ENCODE measurements around the gene WNT7B. TPM values are rescaled to one million over a fixed set of nuclear protein-coding genes. Genes with fewer than 3 reads are reported as not detected.

The WNT7B gene
- total and polyA plus RNA-seq, 10 of the 15 experiments (the other 5 are each of a cell fraction or from before 2014, with no cell fraction given): 0.12 TPM; not detected in 9

GRCh38 chr22:45994491-45995404, 17.8 kb upstream of the WNT7B start (continued):
- TF ChIP-seq CTCF (IDR thresholded peaks at IDR 0.05 in 2 of 3, conservative IDR thresholded peaks at IDR 0.05 in 1 of 3; ENCODE audit: control insufficient read depth in 2 of 3, extremely low read depth in 1 of 3, insufficient read depth in 1 of 3, low read depth in 3 of 3, low read length in 3 of 3): peak; percentile 97 to 98 (median 97)
- TF ChIP-seq MLLT1 (IDR thresholded peaks at IDR 0.05): no peak

- ChIA-PET CTCF (interaction anchor here (1.3 to 1.4 kb wide), 2 partner anchors 13 to 124 kb away, joined by 10 to 13 read pairs; no protein-coding TSS in a partner anchor), RAD21 (ENCODE audit: unreplicated experiment) (no interaction called here), SMC1A (ENCODE audit: uncharacterized antibody, unreplicated experiment) (interaction anchor here (1.1 kb wide), 1 partner anchor 12 kb away, joined by 6 read pairs; no protein-coding TSS in a partner anchor), POLR2A (no interaction called here)
- Histone ChIP-seq H3K9ac (ENCODE audit: control insufficient read depth, insufficient read depth, low read length) (no peak overlapping the region), H3K27me3 (replicated peaks in 1 of 2; ENCODE audit: control insufficient read depth in 2 of 2, insufficient read depth in 2 of 2, low read length in 1 of 2) (peaks cover 0 to 3% of the 10 kb centered on the region in 2 experiments; a peak in 1 of 4 replicates), H3K4me1 (ENCODE audit: control insufficient read depth, insufficient read depth, low read length) (peaks cover 11% of the 10 kb centered on the region), H3K36me3 (ENCODE audit: control insufficient read depth in 2 of 2, insufficient read depth in 2 of 2, low read length in 1 of 2) (no peaks in the 10 kb centered on the region), H4K20me1 (ENCODE audit: control insufficient read depth, insufficient read depth) (no peaks in the 10 kb centered on the region), H3K27ac (ENCODE audit: control insufficient read depth, insufficient read depth) (no peak overlapping the region), H3K79me2 (ENCODE audit: control insufficient read depth, insufficient read depth, low read length) (no peaks in the 10 kb centered on the region), H3K4me3 (no peak overlapping the region), H2AFZ (ENCODE audit: control insufficient read depth, low read depth, low read length) (no peak overlapping the region), H3K4me2 (ENCODE audit: control insufficient read depth, insufficient read depth) (no peak overlapping the region), H3K9me3 (replicated peaks; ENCODE audit: control insufficient read depth, insufficient read depth, low read length) (no peaks in the 10 kb centered on the region)
- WGBS (ENCODE audit: insufficient coverage, insufficient replicate concordance, low lambda C conversion rate, missing lambda C conversion rate): 21% methylated on average over 2 of the region's 2 CpGs
- intact Hi-C loops (cut with micrococcal nuclease; ENCODE audit: unreplicated experiment): loop anchor here (10.0 kb wide), 1 partner anchor 321 kb away; no protein-coding TSS in a partner anchor
- ATAC-seq (no peak), FAIRE-seq (no peak), DNase-seq (ENCODE audit: low read depth, low spot score) (no peak)
- in situ Hi-C loops (cut with MboI): no loop called here
- BruUV-seq (replicated peaks): no TSS peak
- TF ChIP-seq ETV6 (conservative IDR thresholded peaks at IDR 0.05 in 1 of 2, IDR thresholded peaks at IDR 0.05 in 1 of 2; ENCODE audit: borderline replicate concordance in 1 of 2, low read depth in 1 of 2): no peak
- no peak for TF ChIP-seq MTA2 (IDR thresholded peaks at IDR 0.05; ENCODE audit: low read depth)
- no peak for TF ChIP-seq IRF5 (IDR thresholded peaks at IDR 0.05; ENCODE audit: borderline replicate concordance)
- no peak for TF ChIP-seq BMI1 (IDR thresholded peaks at IDR 0.05; ENCODE audit: borderline replicate concordance)
- no peak for TF ChIP-seq ATF7 (IDR thresholded peaks at IDR 0.05; ENCODE audit: low read depth)
- no peak for TF ChIP-seq KAT2A (conservative IDR thresholded peaks at IDR 0.05; ENCODE audit: control insufficient read depth, low read depth, low read length)
- no peak for TF ChIP-seq MEF2B (IDR thresholded peaks at IDR 0.05; ENCODE audit: partially characterized antibody, poor library complexity, severe bottlenecking)
- TF ChIP-seq NRF1 (conservative IDR thresholded peaks at IDR 0.05; ENCODE audit: low read depth, low read length): no peak
- no peak for TF ChIP-seq RFX5 (IDR thresholded peaks at IDR 0.05; ENCODE audit: low read depth, low read length)
- no peak for TF ChIP-seq SREBF2 (IDR thresholded peaks at IDR 0.05; ENCODE audit: low read length)
- TF ChIP-seq YY1 (IDR thresholded peaks at IDR 0.05; ENCODE audit: low read depth, low read length): no peak
- TF ChIP-seq IRF3 (IDR thresholded peaks at IDR 0.05): no peak
- TF ChIP-seq JUND (IDR thresholded peaks at IDR 0.05; ENCODE audit: low read depth, low read length): no peak
Observed at GRCh38 chr22:45993841-45994240, 16.9 kb upstream of the WNT7B start.
